Calu3 (cell line): Measurements from ENCODE around the gene SOWAHB. TPM values are rescaled to one million over a fixed set of nuclear protein-coding genes. Genes with fewer than 3 reads are reported as not detected.

ENCODE experiments used
- BruUV-seq: library from RNA; stranded (reverse); fragments of 400-500 nt; replicated peaks from 2 replicates; lab custom pipeline; 2021; lab: Mats Ljungman, UMichigan
- CTCF ChIA-PET: fragments of 300-600 bp; sonication (Branson Sonifier 250); formaldehyde crosslinking; loops from one replicate; lab custom pipeline; 2022; ENCODE audit warnings: antibody characterized with exemption; lab: Charles Lee
- DNase-seq: peaks from one replicate; pipeline ENCODE4 v3.0.0; 2022
- H3K27ac Mint-ChIP-seq: one replicate; pipeline ENCODE4 v1.8.0; 2022; ENCODE audit warnings: mixed read lengths; ENCODE audit not compliant: unreplicated experiment
- H3K27me3 Mint-ChIP-seq: one replicate; pipeline ENCODE4 v1.8.0; 2022; ENCODE audit warnings: mixed read lengths; ENCODE audit not compliant: unreplicated experiment
- H3K36me3 Mint-ChIP-seq: one replicate; pipeline ENCODE4 v1.8.0; 2022; ENCODE audit warnings: mild to moderate bottlenecking, moderate library complexity, mixed read lengths; ENCODE audit not compliant: insufficient read depth, unreplicated experiment
- H3K4me1 Mint-ChIP-seq: one replicate; pipeline ENCODE4 v1.8.0; 2022; ENCODE audit warnings: mild to moderate bottlenecking, low read depth, mixed read lengths; ENCODE audit not compliant: unreplicated experiment
- H3K4me3 Mint-ChIP-seq: one replicate; pipeline ENCODE4 v1.8.0; 2022; ENCODE audit warnings: mild to moderate bottlenecking, low read depth, moderate library complexity, mixed read lengths; ENCODE audit not compliant: unreplicated experiment
- H3K9me3 Mint-ChIP-seq: one replicate; pipeline ENCODE4 v1.8.0; 2022; ENCODE audit warnings: low read depth, mixed read lengths; ENCODE audit not compliant: unreplicated experiment
- intact Hi-C: fragments of 100-400 bp; cut with micrococcal nuclease; formaldehyde crosslinking; loops from one replicate; pipeline ENCODE4 v1.10.0; 2022; ENCODE audit not compliant: unreplicated experiment
- total RNA-seq: library from RNA; stranded (reverse); gene quantifications from 2 replicates; pipeline ENCODE4 v1.2.3, GENCODE V29; 2022
- TF ChIP-seq, protein P1 (sequence below): fragments of 200-600 bp; IDR thresholded peaks from one replicate; pipeline ENCODE4 v1.8.0; 2022; ENCODE audit warnings: antibody characterized with exemption; ENCODE audit not compliant: unreplicated experiment

The SOWAHB gene
- total RNA-seq, 1 experiment from 2014 or later = 3.7 TPM

DNA sequence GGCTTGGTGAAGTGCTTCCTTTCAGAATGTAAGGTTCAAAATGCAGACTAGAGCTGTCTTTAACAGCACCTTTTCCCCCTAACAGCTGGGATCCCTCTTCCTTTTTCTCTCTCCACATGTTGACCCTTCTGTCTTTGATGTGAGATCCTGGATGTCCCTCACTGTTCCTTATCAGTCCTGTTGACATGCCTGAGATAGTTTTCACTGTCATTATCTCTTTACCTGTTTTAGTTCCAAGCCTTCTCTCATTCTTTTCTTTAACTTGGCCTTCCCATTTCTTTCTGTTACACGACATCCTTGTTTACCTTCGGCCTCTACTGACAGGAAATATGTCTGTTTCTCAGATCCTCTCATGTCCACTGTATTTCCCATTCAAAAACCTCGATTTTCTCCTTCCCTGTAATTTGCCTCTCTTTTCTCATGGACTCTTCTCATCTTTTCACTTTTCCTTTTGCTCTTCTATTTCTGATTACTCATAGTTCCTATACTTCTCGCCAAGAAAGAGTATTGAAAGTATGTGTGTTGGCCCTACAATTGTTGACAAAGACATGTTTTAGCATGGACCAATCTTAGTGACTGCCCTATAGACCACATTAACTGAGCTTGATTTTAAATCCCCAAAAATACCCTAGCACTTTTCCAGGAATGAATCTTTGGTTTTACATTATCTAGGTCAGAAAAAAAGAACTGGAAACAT, 1.2 kb upstream of the SOWAHB start:
- Mint-ChIP-seq H3K9me3 (no peaks in the 10 kb centered on the region), H3K27ac (no peak overlapping the region), H3K4me3 (peak overlapping the region; percentile 71), H3K36me3 (peaks cover 16% of the 10 kb centered on the region), H3K4me1 (peaks cover 10% of the 10 kb centered on the region), H3K27me3 (peaks cover 12% of the 10 kb centered on the region)
- CTCF ChIA-PET = no interaction called here
- DNase-seq = no peak
- TF ChIP-seq, protein P1, sequence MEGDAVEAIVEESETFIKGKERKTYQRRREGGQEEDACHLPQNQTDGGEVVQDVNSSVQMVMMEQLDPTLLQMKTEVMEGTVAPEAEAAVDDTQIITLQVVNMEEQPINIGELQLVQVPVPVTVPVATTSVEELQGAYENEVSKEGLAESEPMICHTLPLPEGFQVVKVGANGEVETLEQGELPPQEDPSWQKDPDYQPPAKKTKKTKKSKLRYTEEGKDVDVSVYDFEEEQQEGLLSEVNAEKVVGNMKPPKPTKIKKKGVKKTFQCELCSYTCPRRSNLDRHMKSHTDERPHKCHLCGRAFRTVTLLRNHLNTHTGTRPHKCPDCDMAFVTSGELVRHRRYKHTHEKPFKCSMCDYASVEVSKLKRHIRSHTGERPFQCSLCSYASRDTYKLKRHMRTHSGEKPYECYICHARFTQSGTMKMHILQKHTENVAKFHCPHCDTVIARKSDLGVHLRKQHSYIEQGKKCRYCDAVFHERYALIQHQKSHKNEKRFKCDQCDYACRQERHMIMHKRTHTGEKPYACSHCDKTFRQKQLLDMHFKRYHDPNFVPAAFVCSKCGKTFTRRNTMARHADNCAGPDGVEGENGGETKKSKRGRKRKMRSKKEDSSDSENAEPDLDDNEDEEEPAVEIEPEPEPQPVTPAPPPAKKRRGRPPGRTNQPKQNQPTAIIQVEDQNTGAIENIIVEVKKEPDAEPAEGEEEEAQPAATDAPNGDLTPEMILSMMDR = no peak
- intact Hi-C loops = loop anchor here (5.0 kb wide), 1 partner anchor 48 kb away; the partner anchor contains the start of gene SEPTIN11
- no TSS peak for BruUV-seq

DNA sequence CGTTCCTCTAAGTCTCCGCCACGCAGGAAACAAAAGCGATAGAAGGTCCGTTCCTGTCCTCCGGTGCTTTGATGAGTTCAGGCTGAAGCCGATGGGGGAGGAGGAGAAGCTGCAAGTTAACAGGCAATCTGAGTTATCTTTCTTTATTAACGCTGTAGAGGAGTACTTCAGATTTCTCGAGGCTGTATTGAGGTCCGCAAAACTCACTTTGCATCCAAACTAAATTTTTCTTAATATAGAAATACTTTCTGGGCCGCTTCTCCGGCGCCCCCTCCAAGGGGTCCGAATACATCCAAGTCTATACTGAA, 395 bp upstream of the SOWAHB start:
- intact Hi-C loops = loop anchor here (5.0 kb wide), 1 partner anchor 49 kb away; the partner anchor contains the start of gene SEPTIN11
- H3K9me3 Mint-ChIP-seq = no peaks in the 10 kb centered on the region

DNA sequence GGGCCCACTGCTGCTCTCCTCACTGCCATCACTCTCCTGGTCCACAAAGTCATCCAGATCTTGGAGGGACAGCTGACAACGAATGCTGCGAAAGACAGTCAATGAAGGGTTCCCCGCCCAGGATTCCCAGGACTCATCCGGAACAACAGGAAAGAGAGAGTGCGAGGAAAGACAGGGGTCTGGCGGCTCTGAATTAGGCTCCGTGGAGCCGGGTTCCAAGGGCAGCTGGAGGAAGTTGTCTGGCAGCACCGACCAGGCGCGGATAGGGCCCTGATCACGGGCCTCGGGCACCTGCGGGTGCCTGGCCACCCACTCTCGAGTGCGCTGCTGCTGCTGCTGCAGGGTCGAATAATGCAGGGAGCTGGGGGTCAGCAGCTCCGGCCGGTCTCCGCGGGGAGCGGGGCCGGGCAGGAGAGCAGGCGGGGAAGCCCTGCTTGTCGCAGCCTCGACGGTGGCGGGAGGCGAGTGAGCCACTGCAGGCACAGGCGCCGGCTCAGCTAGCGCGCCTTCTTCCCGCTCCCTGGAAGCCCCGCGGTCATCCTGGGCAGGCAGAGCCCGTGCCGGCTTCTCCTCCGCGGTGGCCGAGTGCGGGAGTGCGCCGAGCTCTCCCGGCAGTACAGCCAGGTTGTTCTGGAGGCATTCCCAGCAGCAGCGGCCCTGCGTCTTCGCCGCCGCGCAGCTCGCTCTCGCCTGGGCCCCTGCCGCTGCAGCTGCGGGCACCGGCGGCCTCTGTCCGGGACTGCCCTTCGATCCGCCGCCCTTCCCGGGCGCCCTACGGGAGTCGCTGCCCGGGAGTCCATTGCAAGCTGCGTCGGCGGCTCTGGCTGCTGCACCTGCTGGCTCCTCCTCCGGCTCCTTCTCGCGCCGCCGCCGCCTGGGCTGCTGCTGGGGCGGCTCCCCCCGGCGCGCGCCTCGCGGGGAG, 1.1 kb downstream of the SOWAHB start:
- peaks cover 16% of the 10 kb centered on the region for H3K36me3 Mint-ChIP-seq
- intact Hi-C loops = loop anchor here (5.0 kb wide), 1 partner anchor 50 kb away; the partner anchor contains the start of gene SEPTIN11

More for the DNA sequence above, 395 bp upstream of the SOWAHB start:
- Mint-ChIP-seq H3K27me3 (peaks cover 12% of the 10 kb centered on the region), H3K4me3 (peak overlapping the region; percentile 71), H3K36me3 (peaks cover 16% of the 10 kb centered on the region), H3K27ac (no peak overlapping the region), H3K4me1 (peaks cover 11% of the 10 kb centered on the region)
- no TSS peak for BruUV-seq
- TF ChIP-seq, protein P1 = no peak
- DNase-seq = no peak
- CTCF ChIA-PET = no interaction called here

DNA sequence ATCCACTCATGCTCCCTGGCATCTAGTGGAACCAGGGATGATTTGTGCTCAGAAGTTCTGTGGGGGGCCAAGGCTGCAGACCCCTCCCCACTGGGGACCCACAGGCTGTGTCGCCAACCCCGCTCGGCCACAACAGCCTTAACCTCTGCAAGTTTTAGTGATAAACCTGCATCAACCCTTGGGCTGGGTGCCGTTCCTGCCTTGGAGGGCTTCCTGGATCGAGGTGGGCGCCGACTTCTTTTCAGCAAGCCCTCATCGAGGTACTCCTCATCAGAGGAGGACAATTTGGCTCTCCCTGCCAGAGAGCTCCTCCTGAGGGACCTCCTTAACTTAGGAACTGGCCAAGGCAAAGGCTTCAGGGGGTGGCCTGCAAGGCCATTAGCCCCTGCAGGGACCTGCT, 1.9 kb downstream of the SOWAHB start:
- Mint-ChIP-seq H3K9me3 (no peaks in the 10 kb centered on the region), H3K27me3 (peaks cover 12% of the 10 kb centered on the region), H3K27ac (no peak overlapping the region), H3K36me3 (peaks cover 16% of the 10 kb centered on the region), H3K4me3 (no peak overlapping the region), H3K4me1 (peaks cover 29% of the 10 kb centered on the region)
- intact Hi-C loops = loop anchor here (5.0 kb wide), 1 partner anchor 51 kb away; the partner anchor contains the start of gene SEPTIN11
- TF ChIP-seq, protein P1 = no peak
- no peak for DNase-seq
- CTCF ChIA-PET = no interaction called here
- BruUV-seq = no TSS peak

More for the DNA sequence above, 1.1 kb downstream of the SOWAHB start:
- H3K4me1 Mint-ChIP-seq = peaks cover 25% of the 10 kb centered on the region
- TF ChIP-seq, protein P1 = no peak
- peak overlapping the region; percentile 71 for H3K4me3 Mint-ChIP-seq
- CTCF ChIA-PET = no interaction called here
- DNase-seq = peak; percentile 54
- H3K9me3 Mint-ChIP-seq = no peaks in the 10 kb centered on the region
- no TSS peak for BruUV-seq
- no peak overlapping the region for H3K27ac Mint-ChIP-seq
- peaks cover 12% of the 10 kb centered on the region for H3K27me3 Mint-ChIP-seq
